GM19324 (cell line): ENCODE data around the gene ZSWIM4.

Experiments used
- ATAC-seq: cut with Tn5 transposase; IDR thresholded peaks from one replicate; pipeline ENCODE4 v1.9.1; 2021; ENCODE audit warnings: mild to moderate bottlenecking, moderate library complexity; ENCODE audit not compliant: unreplicated experiment, low FRiP score

The ZSWIM4 gene

DNA sequence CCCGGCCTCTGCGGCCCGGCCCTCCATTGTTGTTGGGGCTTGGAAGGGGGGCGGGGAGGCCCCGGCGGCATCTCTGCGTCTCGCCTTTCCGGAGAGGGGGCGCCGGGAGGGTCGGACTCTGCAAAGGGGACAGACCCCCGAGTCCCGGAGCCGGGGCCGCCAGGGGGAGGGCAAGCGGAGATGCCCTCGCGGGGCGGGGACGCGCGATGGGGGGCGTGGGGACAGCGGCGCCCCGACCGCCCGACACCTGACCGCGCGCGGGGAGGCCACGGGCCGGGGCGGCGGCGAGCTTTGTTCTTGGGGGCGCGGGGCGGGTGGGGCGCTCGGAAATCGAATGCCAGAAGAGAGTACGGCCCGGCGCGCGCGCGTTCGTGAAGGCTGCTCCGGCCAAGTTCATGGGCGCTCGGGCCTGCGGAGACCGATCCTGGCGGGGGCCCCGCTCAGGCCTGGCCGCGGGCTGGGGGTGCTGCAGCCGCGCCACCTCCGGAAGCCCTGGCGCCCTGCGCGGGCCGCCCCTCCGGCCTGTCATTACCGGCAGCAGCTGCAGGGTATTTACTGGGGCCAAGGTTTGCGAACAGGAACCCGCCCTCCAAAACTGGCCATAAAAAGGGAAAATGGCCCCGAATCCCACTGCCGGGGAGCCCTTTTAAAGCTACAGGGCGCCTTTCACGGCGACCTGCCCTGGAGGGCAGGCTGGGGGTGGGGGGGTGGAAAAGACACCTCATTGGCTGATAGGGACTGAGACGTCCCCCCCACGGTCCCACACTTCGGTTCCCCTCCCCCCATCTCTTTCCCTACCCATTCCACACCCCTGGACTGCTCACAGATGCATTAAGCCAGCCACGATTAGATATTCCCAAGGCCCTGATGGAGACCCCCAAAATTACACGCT is 70.6 kb downstream of the ZSWIM4 start:
- ATAC-seq: no peak

- no peak for ATAC-seq
Observed at GRCh38 chr19:13866463-13867046, 71.3 kb downstream of the ZSWIM4 start.

- ATAC-seq: no peak
Observed at GRCh38 chr19:13868663-13869062, 73.4 kb downstream of the ZSWIM4 start.

DNA sequence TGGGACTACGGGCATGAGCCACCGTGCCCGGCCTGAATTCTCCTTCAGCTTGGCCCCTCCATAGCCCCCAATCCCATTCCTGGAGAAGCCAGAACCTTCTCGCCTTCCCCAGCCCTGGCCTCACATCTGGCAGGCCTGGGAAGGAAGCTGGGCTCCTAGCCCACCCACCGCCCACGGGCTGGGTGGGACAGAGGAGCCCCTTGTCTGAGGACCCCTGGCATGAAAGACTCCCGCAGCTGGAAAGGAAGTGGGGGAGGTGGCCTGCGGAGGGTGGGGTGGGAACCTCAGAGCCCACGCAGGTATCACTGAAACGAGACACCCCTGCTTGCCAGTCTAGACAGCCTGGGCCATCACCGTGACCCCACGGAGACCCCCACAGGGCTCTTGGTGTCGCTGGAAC is 74.0 kb downstream of the ZSWIM4 start:
- no peak for ATAC-seq

- ATAC-seq: no peak
Observed at GRCh38 chr19:13870873-13871272, 75.6 kb downstream of the ZSWIM4 start.

DNA sequence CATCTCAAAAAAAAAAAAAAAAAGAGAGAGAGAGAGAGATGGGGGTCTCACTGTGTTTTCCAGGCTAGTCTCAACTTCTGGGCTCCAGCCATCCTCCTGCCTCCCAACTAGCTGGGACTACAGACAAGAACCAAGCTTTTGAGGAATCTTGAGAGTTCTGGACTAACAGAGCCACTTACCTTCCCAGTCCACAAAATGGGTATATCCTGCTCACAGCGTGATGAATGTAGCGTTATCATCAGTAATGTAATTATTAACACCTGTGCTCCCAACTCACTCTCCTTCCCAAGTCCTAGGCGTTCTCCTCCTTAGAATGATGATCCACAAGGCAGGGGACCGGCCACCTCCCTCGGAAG is 77.1 kb downstream of the ZSWIM4 start:
- no peak for ATAC-seq

DNA sequence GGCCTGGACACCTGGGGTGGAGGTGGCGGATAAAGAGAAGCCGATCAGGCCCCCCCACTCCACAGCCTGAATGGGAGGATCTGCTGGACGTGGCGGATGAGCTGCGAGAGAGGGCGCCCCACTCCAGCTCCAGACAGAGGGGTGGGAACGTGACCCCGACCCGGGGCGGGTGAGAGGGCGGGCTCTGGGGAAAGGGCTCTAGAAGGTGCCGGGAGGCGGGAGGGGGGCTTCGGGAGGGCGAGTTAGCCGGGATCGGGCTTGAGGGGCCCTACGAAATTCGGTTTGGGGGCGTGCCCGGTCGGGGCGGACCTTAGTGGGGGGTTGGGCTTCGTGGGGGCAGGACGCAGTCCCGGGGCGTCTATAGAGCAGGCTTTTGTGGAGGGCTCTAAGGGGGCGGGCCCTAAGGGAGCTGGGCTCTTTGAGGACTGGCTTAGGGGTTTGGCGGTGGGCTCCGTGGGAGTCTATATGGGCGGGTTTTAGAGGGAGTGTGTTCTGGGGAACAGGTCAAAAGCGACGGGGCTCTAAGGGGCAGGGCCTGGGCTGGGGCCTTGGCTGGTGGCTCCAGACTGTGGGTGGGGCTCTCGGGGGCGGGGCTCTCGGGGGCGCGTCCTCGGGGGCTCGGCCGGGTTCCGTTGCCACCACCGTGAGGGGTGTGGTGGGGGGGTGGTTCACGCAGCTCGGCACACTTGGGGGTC is 77.6 kb downstream of the ZSWIM4 start:
- ATAC-seq: no peak

- ATAC-seq: no peak
Observed at GRCh38 chr19:13873834-13874515, 78.7 kb downstream of the ZSWIM4 start.

DNA sequence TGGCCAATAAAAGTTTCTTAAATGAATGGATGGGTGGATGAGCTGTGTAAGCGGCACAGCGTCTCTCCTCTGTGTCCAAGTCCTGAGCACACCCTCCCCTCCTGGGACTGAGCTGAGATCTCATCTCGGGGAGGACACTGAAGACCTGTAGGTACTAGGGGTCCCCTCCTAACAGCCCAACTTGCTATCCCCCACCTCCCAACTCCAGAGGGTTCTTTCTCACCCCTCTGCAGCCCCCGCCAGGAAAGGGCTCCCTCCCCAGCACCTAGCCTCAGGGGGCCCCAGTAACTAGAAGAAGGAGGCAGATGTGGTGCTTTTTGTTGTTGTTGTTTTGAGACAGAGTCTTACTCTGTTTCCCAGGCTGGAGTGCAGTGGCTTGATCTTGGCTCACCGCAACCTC is 80.6 kb downstream of the ZSWIM4 start:
- no peak for ATAC-seq

DNA sequence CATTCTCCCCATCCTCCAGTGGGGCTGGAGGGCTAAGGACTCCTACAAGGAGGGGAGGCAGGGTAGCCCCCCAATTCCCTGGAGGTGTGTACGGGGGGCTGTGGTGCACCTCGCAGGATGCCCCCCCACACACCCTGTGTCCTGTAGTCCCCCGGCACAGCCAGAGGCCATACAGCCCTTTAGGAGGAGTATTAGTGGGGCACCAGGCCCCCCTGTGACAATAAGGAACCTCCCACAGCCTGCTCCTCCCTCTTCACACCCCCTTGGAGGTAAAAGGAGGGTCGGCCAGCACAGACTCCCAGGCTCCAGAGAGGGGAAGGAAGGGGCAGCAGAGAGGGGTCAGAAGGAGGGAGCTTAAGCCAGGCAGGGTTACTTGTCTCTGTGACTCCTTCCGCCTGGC is 81.6 kb downstream of the ZSWIM4 start, which contains the start of gene NANOS3:
Gene NANOS3 (plus strand): TSS at position 301 of the 400 bp plus-strand sequence. CDS start 115 bp downstream, outside the sequence.
- ATAC-seq: no peak

GRCh38 chr19:13877303-13877702 is 82.1 kb downstream of the ZSWIM4 start:
- no peak for ATAC-seq

- peak; percentile 76 for ATAC-seq
Observed at GRCh38 chr19:13880059-13881043, 85.1 kb downstream of the ZSWIM4 start.

GRCh38 chr19:13881251-13881691 is 86.0 kb downstream of the ZSWIM4 start:
- ATAC-seq: no peak
